ENCODE results near the gene PAPSS1. TPM values are rescaled to one million over a fixed set of nuclear protein-coding genes. Genes with fewer than 3 reads are reported as not detected.

The PAPSS1 gene
- total RNA-seq, result 10 to 100 TPM; 19.8 to 23.3 (median 21.6) TPM

DNA sequence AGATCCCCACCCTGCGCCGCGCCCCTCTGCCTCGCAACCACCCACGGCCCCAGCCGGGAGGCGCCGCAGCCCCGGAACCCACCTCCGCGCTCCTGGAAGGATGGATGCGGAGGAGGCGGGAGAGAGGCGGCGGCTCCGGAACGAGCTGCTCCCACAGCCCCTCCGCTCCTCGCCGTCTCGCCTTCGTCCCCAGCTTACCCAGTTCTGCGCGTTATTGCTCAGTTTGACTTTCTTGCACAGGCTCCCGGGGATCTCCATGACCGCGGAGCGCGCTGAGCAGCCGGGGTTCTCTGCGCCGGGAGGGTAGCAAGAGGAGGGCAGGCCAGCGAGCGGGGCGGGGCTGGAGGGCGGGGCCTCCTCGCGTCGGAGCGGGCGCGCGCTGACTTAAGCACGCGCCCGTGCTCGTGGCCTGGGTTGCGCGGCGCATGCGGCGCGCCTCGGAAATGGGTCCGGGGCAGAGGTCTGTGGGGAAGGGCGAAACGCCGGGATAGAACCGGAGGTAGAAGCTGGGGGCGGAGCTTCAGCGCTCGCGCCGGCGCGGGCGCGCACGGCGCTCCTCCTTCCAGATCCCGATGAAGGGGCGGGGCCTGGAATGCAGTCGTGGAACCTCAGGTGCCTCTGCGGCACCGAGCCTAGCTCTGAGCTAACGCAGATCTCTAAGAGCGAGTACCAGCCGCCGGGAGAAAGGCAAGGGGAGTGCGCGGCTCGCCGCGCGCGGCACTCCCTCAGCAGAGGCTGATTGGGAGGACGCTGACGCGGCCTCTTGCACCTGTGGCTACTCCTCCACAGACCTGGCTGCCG, at the start of gene PAPSS1:
TSS of gene PAPSS1 (minus strand) at position 313 of the 801 bp plus-strand sequence. CDS start at position 258, 55 bp downstream.
- DNase-seq, result peak; percentile 93
- Mint-ChIP-seq H3K9me3 (no peaks in the 10 kb centered on the region), H3K4me1 (ENCODE audit: low read depth) (peaks cover 34% of the 10 kb centered on the region), H3K36me3 (ENCODE audit: insufficient read depth) (peaks cover 3% of the 10 kb centered on the region), H3K4me3 (peak within 1 kb of the TSS; percentile 96), H3K27me3 (ENCODE audit: low read depth) (no peaks in the 10 kb centered on the region)
- ATAC-seq, result peak; percentile 90 to 91

DNA sequence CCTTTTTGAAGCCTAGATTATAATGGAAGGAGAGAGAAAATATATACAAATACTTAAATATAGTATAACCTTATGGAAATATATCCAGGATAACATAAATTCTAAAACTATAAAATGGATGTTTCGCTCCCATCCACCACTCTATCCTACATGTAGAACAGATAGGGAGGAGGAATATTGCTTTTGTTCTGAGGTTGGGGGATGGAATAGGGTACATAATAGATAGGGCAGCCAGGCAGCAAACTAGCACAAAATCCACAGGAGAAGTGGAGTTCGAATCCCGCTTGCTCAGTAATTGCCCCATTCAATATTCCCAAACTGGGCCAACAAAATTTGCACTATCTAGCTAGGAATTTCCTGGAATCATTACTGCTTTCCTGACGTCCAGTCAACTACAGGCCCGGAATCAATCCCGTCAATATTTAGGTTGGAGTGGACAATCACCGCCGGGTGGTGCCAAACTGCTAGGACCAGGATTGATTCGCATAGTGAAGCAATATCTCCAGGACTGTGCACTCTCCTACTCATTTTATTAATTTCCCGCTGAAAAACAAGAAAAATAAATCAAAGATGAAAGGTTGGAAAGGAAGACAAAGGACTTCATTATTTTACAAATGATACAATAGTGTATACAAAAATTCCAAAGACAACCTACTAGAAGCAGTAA, 40.4 kb upstream of the PAPSS1 start:
- Mint-ChIP-seq H3K9me3 (no peaks in the 10 kb centered on the region), H3K27me3 (ENCODE audit: low read depth) (peaks cover 14% of the 10 kb centered on the region), H3K4me3 (no peak overlapping the region), H3K4me1 (ENCODE audit: low read depth) (no peaks in the 10 kb centered on the region), H3K36me3 (ENCODE audit: insufficient read depth) (no peaks in the 10 kb centered on the region)
- ATAC-seq (no peak), DNase-seq (no peak)

DNA sequence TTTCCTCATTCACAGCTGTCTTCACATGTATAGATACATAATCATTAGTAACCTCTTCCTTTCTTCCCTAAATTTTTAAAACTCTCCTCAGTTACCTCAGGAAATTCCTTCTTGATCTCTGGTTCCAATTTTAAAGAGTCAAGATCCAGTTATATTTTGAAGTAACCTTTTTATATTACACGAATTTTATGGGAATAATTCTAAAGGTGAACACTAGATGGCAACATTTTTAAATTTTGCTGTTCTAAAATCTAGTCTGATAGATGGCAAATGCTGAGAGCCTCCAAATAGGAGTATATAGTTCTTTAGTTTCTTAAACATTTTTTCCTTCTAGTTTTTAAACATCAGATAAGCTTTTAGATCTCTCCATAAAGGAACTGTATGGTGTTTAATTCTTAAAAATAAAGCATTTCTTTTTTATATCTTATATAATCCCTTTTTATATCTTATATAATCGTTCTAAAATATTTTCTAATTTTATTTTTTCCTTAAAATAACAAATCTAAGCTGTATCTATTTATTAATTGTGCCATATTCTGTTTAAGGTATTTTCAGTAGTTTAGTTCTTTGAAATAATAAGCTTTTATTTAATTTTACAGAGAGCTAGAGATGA, 37.9 kb upstream of the PAPSS1 start:
- no peak for ATAC-seq
- DNase-seq, result no peak
- no peaks in the 10 kb centered on the region for H3K4me1 Mint-ChIP-seq (ENCODE audit: low read depth)
- H3K36me3 Mint-ChIP-seq (ENCODE audit: insufficient read depth), result no peaks in the 10 kb centered on the region
- H3K9me3 Mint-ChIP-seq, result no peaks in the 10 kb centered on the region
- H3K4me3 Mint-ChIP-seq, result no peak overlapping the region
- H3K27me3 Mint-ChIP-seq (ENCODE audit: low read depth), result peaks cover 9% of the 10 kb centered on the region

DNA sequence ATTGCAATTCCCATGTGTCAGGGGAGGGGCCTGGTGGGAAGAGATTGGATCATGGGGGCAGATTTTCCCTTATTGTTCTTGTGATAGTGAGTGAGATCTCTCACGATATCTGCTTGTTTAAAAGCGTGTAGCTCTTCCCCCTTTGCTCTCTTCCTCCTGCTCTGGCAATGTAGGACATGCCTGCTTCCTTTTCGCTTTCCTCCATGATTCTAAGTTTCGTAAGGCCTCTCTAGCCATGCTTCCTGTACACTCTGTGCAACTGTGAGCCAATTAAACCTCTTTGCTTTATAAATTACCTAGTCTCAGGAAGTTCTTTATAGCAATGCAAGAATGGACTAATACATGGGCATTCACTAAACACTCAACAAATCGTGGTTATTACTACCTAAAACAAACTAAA, 37.2 kb upstream of the PAPSS1 start:
- Mint-ChIP-seq H3K36me3 (ENCODE audit: insufficient read depth) (no peaks in the 10 kb centered on the region), H3K27me3 (ENCODE audit: low read depth) (peaks cover 9% of the 10 kb centered on the region), H3K4me1 (ENCODE audit: low read depth) (no peaks in the 10 kb centered on the region), H3K9me3 (no peaks in the 10 kb centered on the region), H3K4me3 (no peak overlapping the region)
- DNase-seq (no peak), ATAC-seq (no peak)

DNA sequence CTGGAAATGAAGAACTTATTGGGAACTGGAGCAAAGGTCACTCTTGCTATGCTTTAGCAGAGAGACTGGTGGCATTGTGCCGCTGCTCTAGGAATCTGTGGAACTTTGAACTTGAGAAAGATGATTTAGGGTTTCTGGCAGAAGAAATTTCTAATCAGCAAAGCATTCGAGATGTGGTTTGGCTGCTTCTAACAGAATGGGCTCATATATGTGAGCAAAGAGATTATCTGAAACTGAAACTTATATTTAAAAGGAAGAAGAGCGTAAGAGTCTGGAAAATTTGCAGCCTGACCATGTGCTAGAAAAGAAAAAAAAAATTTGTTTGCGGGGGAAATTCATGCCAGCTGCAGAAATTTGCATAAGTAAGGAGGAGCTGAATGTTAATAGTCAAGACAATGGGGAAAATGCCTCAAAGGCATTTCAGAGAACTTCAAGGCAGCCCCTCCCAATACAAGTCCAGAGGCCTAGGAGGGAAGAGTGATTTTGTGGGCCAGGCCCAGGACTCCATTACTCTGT, 35.9 kb upstream of the PAPSS1 start:
- no peaks in the 10 kb centered on the region for H3K36me3 Mint-ChIP-seq (ENCODE audit: insufficient read depth)
- no peaks in the 10 kb centered on the region for H3K9me3 Mint-ChIP-seq
- H3K4me1 Mint-ChIP-seq (ENCODE audit: low read depth), result no peaks in the 10 kb centered on the region
- ATAC-seq (no peak), DNase-seq (no peak)
- H3K27me3 Mint-ChIP-seq (ENCODE audit: low read depth), result peaks cover 12% of the 10 kb centered on the region
- H3K4me3 Mint-ChIP-seq, result no peak overlapping the region

DNA sequence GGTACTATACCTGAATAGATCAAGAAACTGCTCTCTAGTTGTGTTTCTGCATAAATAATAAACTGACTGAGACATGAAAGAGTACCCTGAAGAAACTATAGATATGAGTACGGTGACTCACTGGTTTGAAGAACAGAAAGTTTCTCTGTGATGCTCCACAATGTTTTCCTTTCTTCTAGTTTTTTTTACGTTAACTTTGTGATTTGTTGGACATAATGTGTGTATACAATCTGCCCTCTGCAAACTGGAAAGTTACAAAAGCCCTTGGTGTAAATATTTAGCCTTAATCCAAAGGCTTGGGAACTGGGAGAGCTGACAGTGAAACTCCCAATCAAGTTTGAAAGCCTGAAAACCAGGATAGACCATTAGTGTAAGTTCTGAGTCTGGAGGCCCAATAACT, 31.6 kb upstream of the PAPSS1 start:
- Mint-ChIP-seq H3K36me3 (ENCODE audit: insufficient read depth) (no peaks in the 10 kb centered on the region), H3K9me3 (no peaks in the 10 kb centered on the region), H3K4me1 (ENCODE audit: low read depth) (no peaks in the 10 kb centered on the region), H3K4me3 (no peak overlapping the region), H3K27me3 (ENCODE audit: low read depth) (peaks cover 30% of the 10 kb centered on the region)
- ATAC-seq, result no peak
- DNase-seq, result no peak

DNA sequence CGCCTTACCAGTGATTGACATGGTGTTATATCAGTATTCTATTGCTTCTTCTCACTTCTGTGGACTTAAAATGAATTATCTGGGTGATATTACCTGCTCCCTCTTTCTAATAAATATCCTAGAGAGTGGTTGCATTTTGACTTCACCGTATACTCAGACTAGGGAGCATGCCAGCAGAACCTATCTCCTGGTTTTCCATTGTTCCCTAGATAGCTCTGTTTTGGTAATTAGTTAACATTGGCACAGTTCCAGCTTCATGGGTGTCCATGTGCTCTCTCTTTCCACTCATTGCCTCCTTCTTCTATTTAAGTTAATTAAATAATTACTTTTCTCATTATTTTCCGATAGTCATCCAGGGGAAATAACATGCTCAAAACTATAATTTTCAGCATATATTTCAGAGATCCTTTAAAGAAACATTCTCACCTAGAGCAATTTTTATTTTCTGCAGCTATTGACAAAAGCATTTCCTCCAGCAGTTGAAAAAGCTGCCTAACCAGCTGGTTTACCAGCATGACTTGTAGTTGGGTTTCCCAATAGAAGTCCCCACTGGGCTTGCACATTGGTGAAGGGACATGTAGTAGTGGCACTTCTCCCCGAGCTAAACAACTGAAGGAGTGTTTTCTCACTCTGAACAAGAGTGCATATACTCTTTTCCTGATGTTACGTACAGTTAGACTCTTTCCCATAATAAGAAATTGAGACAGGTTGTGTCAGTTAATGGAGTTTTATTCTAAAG, 27.9 kb upstream of the PAPSS1 start:
- Mint-ChIP-seq H3K4me1 (ENCODE audit: low read depth) (no peaks in the 10 kb centered on the region), H3K4me3 (no peak overlapping the region), H3K27me3 (ENCODE audit: low read depth) (peaks cover 33% of the 10 kb centered on the region), H3K36me3 (ENCODE audit: insufficient read depth) (no peaks in the 10 kb centered on the region), H3K9me3 (peaks cover 3% of the 10 kb centered on the region)
- ATAC-seq (no peak), DNase-seq (no peak)

DNA sequence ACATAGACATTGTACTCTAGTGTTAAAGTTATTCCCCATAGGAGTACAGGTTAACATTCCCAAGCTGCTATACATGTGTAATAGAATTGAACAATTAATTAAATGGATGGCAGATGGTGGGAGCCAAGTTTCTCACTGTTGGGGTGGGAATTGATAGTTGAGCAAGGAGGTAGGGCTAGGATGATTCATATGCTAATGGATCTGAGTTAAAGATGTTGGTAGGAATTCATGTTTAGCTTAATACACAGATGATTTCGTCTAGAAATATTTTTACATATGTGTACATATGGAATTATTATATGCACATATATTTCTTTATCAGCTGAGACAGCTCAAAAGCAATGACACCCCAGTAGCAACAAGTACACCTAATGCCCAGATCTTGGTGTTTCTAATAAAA, 26.1 kb upstream of the PAPSS1 start:
- Mint-ChIP-seq H3K4me3 (no peak overlapping the region), H3K9me3 (peaks cover 3% of the 10 kb centered on the region), H3K27me3 (ENCODE audit: low read depth) (peaks cover 31% of the 10 kb centered on the region), H3K4me1 (ENCODE audit: low read depth) (no peaks in the 10 kb centered on the region), H3K36me3 (ENCODE audit: insufficient read depth) (no peaks in the 10 kb centered on the region)
- no peak for ATAC-seq
- DNase-seq, result no peak

DNA sequence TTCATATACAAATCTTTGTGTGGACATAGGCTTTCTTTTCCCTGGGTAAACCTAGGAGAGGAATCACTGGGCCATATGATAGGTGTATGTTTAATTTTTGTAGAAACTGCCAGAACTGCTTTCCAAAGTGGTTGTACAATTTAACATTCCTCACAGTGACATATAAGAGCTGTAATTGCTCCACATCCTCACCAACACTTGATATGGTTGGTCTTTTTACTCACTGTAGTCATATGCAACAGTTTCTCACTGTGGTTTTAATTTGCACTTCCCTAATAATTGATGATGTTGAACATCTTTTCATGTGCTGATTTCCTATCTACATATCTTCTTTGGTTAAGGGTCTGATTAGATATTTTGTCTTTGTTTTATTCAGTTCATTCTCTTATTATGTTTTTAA, 24.5 kb upstream of the PAPSS1 start:
- peaks cover 23% of the 10 kb centered on the region for H3K27me3 Mint-ChIP-seq (ENCODE audit: low read depth)
- H3K9me3 Mint-ChIP-seq, result peaks cover 3% of the 10 kb centered on the region
- H3K4me3 Mint-ChIP-seq, result no peak overlapping the region
- no peaks in the 10 kb centered on the region for H3K36me3 Mint-ChIP-seq (ENCODE audit: insufficient read depth)
- ATAC-seq, result no peak
- no peaks in the 10 kb centered on the region for H3K4me1 Mint-ChIP-seq (ENCODE audit: low read depth)
- DNase-seq, result no peak

DNA sequence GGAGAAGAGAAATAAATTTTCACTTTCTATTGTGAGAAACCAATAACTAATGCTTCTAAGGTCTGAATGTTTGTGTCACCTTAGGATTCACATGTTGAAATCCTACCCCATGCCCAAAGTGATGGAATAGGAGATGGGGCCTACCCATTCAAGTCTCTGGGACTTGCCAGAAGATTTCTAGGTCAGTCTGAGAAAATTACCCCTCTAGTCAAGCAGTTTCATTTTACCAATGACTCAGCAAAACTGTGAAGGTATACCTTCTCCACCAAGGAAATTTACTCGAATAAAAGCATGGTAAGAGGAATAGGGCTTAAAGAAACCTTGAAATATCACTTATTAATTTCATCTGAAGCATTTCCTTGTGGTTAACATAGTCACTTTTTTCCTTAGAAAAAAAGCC, 23.5 kb upstream of the PAPSS1 start:
- no peak for DNase-seq
- no peaks in the 10 kb centered on the region for H3K4me1 Mint-ChIP-seq (ENCODE audit: low read depth)
- ATAC-seq, result no peak
- no peaks in the 10 kb centered on the region for H3K36me3 Mint-ChIP-seq (ENCODE audit: insufficient read depth)
- peaks cover 15% of the 10 kb centered on the region for H3K27me3 Mint-ChIP-seq (ENCODE audit: low read depth)
- H3K4me3 Mint-ChIP-seq, result no peak overlapping the region
- peaks cover 3% of the 10 kb centered on the region for H3K9me3 Mint-ChIP-seq

DNA sequence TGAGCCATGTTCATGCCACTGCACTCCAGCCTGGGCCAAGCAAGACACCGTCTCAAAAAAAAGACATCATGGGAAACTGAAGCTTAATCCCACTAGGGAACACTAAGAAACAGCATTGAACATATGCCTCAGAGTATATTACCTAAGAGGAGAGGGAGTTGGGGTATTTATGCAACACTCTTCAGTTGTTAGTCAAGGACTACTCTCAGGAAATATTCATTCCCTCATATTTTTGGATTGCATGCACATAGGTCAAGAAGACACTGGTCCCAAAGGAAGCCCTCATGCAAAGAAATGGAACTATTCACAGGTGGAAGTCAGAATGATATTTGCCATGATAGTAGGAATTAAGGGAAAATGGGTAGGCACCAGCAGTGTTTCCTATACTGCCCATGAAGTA, 22.8 kb upstream of the PAPSS1 start:
- no peak for DNase-seq
- H3K4me1 Mint-ChIP-seq (ENCODE audit: low read depth), result no peaks in the 10 kb centered on the region
- peaks cover 9% of the 10 kb centered on the region for H3K27me3 Mint-ChIP-seq (ENCODE audit: low read depth)
- peaks cover 3% of the 10 kb centered on the region for H3K9me3 Mint-ChIP-seq
- no peak overlapping the region for H3K4me3 Mint-ChIP-seq
- no peaks in the 10 kb centered on the region for H3K36me3 Mint-ChIP-seq (ENCODE audit: insufficient read depth)
- no peak for ATAC-seq

DNA sequence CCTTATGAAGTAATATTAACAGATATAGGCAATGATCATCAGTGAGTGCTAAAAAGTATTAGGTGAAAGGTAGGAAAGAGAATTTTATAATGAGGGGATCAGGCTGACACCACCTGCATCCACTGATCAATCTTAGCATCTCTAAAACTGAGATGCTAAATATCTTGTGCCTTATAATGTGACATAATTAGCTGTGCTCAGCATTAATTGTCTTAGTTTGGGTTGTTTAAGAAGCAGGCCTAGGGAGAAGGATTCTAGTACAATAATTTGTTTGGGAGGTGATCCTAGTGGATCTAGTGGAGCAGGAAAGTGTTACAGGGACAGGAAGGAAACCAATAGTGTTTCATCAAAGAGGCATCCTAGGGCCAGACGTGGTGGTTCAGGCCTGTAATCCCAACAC, 22.2 kb upstream of the PAPSS1 start:
- ATAC-seq (no peak), DNase-seq (no peak)
- no peaks in the 10 kb centered on the region for H3K4me1 Mint-ChIP-seq (ENCODE audit: low read depth)
- H3K4me3 Mint-ChIP-seq, result no peak overlapping the region
- H3K27me3 Mint-ChIP-seq (ENCODE audit: low read depth), result peaks cover 9% of the 10 kb centered on the region
- H3K36me3 Mint-ChIP-seq (ENCODE audit: insufficient read depth), result no peaks in the 10 kb centered on the region
- H3K9me3 Mint-ChIP-seq, result peaks cover 3% of the 10 kb centered on the region

DNA sequence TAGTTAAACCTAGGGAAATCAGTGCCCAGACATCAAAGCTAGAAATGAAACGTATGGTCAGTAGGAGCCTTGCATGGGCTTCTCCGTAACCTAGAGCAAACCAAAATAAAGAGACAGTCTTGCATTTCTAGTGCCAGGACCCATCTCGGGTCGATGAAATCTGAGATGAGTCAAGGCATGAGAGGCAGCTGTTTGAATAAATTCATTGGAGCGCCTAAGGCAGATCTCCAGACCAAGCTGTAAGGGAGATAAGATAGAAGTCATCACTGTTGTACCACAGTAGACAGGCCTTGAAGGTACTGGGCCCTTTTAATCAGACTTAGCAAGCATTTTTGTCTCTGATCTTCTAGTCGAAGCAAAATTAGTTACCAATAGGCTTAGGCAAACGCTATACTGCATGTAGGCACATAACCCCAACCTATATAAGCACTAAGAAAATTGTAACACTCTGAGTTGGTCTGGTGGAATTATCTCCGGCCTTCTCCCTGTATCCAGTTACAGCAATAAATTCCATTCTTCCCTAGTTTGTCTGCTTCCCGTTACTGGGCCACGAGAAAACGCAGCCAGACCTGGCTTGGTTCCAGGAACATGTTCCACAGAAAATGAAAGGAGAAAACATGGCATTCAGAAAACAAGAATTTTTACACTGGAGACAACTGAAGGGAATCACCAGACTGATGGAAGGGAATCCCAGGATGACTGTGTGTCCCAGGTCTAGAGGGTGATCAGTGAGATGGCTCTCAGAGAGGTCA, 21.1 kb upstream of the PAPSS1 start:
- no peaks in the 10 kb centered on the region for H3K4me1 Mint-ChIP-seq (ENCODE audit: low read depth)
- DNase-seq, result no peak
- no peaks in the 10 kb centered on the region for H3K27me3 Mint-ChIP-seq (ENCODE audit: low read depth)
- H3K9me3 Mint-ChIP-seq, result peaks cover 2% of the 10 kb centered on the region
- no peak for ATAC-seq
- H3K36me3 Mint-ChIP-seq (ENCODE audit: insufficient read depth), result no peaks in the 10 kb centered on the region
- no peak overlapping the region for H3K4me3 Mint-ChIP-seq

DNA sequence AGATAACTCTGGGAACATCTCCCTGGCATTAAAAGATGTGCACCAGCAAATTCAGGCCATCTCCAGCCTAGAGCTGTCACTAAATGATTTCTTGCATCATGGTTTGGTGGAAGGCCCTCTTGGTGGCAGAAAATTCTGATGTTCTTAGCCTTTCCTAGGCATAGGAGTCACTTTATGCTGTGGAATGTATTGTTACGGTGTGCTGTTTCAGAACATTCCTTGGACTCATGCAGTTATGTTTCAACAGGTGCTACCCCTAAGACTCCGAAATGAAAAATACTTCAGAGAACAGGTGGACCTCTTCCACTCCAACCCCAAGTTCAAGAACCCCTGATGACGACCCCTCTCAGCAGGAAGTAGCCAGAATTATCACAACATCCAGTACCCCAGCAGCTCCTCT, 20.3 kb upstream of the PAPSS1 start:
- no peak overlapping the region for H3K4me3 Mint-ChIP-seq
- no peaks in the 10 kb centered on the region for H3K27me3 Mint-ChIP-seq (ENCODE audit: low read depth)
- no peaks in the 10 kb centered on the region for H3K4me1 Mint-ChIP-seq (ENCODE audit: low read depth)
- no peaks in the 10 kb centered on the region for H3K9me3 Mint-ChIP-seq
- no peaks in the 10 kb centered on the region for H3K36me3 Mint-ChIP-seq (ENCODE audit: insufficient read depth)
- DNase-seq, result no peak
- ATAC-seq, result no peak

Measured in activated T-cell treated with anti-CD3 and anti-CD28 coated beads, Interleukin-2, amount 50 U/mL, for 4 hours (primary cell).